GM19035 (cell line): ENCODE results near the gene RPS8.
"Not testable (repeated sequence)": the region's sequence is repeated elsewhere in the genome, so short reads cannot be mapped to it uniquely, and the experiment has no call there.

Experiments used
- ATAC-seq: cut with Tn5 transposase; IDR thresholded peaks from one replicate; pipeline ENCODE4 v1.9.1; 2021; ENCODE audit not compliant: unreplicated experiment

Gene RPS8

GRCh38 chr1:44775078-44775929, at the start of gene RPS8:
Gene RPS8, plus strand, starts transcription at chr1:44775540. Its CDS starts 57 bp downstream, at chr1:44775597.
- ATAC-seq = peak; percentile 77

- ATAC-seq = peak; percentile 70
Observed at GRCh38 chr1:44730741-44731512, 44.4 kb upstream of the RPS8 start, which contains the start of gene RNU5D-1. Gene RNU5D-1, minus strand, starts transcription at chr1:44731170.

- ATAC-seq = no peak
Observed at GRCh38 chr1:44733365-44733764, 42.0 kb upstream of the RPS8 start.

- ATAC-seq = no peak
Observed at GRCh38 chr1:44733784-44734183, 41.6 kb upstream of the RPS8 start.

GRCh38 chr1:44735992-44736391, 39.3 kb upstream of the RPS8 start:
- ATAC-seq = no peak

GRCh38 chr1:44738953-44739306, 36.4 kb upstream of the RPS8 start:
- not testable (repeated sequence) for ATAC-seq

GRCh38 chr1:44739307-44740178, 35.8 kb upstream of the RPS8 start, which contains the start of gene KIF2C:
Gene KIF2C, plus strand, starts transcription at chr1:44739837. Its CDS starts 96 bp downstream, at chr1:44739933.
- ATAC-seq = peak; percentile 98

GRCh38 chr1:44740179-44740617, 35.1 kb upstream of the RPS8 start:
- ATAC-seq = no peak

GRCh38 chr1:44743211-44743610, 32.1 kb upstream of the RPS8 start:
- ATAC-seq = no peak

GRCh38 chr1:44747878-44748277, 27.5 kb upstream of the RPS8 start:
- no peak for ATAC-seq

- peak; percentile 63 for ATAC-seq
Observed at GRCh38 chr1:44757420-44757819, 17.9 kb upstream of the RPS8 start.

GRCh38 chr1:44759077-44759476, 16.3 kb upstream of the RPS8 start:
- ATAC-seq = no peak

- ATAC-seq = no peak
Observed at GRCh38 chr1:44760876-44761275, 14.5 kb upstream of the RPS8 start.

GRCh38 chr1:44766421-44766820, 8.9 kb upstream of the RPS8 start:
- not testable (repeated sequence) for ATAC-seq

GRCh38 chr1:44775930-44776729, 790 bp downstream of the RPS8 start:
- peak; percentile 15 for ATAC-seq

GRCh38 chr1:44776730-44777068, 1.4 kb downstream of the RPS8 start:
- no peak for ATAC-seq

GRCh38 chr1:44777547-44777946, 2.2 kb downstream of the RPS8 start:
- ATAC-seq = no peak

- no peak for ATAC-seq
Observed at GRCh38 chr1:44777969-44778635, 2.8 kb downstream of the RPS8 start.

GRCh38 chr1:44778705-44779576, 3.6 kb downstream of the RPS8 start:
- ATAC-seq = no peak
